Measurements from ENCODE around the gene AP3D1. TPM values are rescaled to one million over a fixed set of nuclear protein-coding genes. Genes with fewer than 3 reads are reported as not detected.

Gene AP3D1
- total RNA-seq, 1 donor from 2014 or later: 169 TPM

DNA sequence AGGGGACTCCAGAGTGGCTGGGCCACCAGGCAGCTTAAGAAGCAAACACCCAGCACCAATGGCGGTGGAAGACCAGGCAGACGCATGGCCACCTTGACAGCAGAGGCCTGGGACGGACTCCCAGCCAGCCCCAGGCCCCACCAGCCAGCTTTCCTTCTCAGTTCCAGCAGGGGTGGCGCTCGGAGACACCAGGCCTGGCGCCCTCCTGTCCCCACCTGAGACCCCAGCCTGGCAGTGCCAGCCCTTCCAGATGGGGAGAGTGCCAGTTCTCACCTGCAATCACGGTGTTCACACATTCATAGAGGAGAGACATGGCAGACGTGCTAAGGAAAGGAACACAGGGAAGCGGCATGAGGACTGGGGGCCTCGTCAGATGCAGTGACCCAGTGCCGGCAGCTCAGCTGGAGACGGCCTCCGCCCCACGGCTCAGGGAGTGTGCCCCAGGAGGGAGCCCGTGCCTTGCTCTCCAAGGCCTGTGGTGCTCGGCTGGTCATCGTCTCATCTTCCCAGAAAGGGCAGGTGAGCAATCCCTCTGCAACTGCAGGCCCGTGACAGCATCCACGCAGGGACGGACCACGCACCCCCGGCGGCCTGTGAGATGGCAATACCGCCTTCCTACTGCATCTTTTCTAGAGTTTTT lies 24.4 kb downstream of the AP3D1 start:
- Mint-ChIP-seq H3K4me1 (ENCODE audit: unreplicated experiment) (no peaks in the 10 kb centered on the region), H3K9me3 (ENCODE audit: unreplicated experiment) (no peaks in the 10 kb centered on the region), H3K27me3 (ENCODE audit: unreplicated experiment) (peaks cover 4% of the 10 kb centered on the region), H3K36me3 (ENCODE audit: low read depth, unreplicated experiment) (no peaks in the 10 kb centered on the region), H3K27ac (ENCODE audit: unreplicated experiment) (no peak overlapping the region), H3K4me3 (ENCODE audit: unreplicated experiment) (no peak overlapping the region)
- DNase-seq (ENCODE audit: low spot score): no peak
- no peak for TF ChIP-seq CTCF (IDR thresholded peaks at IDR 0.05; ENCODE audit: unreplicated experiment)

GRCh38 chr19:2123682-2124387 lies 27.5 kb downstream of the AP3D1 start:
- TF ChIP-seq CTCF (IDR thresholded peaks at IDR 0.05; ENCODE audit: unreplicated experiment): no peak
- H3K4me3 Mint-ChIP-seq (ENCODE audit: unreplicated experiment): no peak overlapping the region
- H3K36me3 Mint-ChIP-seq (ENCODE audit: low read depth, unreplicated experiment): peaks cover 9% of the 10 kb centered on the region
- no peaks in the 10 kb centered on the region for H3K4me1 Mint-ChIP-seq (ENCODE audit: unreplicated experiment)
- no peaks in the 10 kb centered on the region for H3K9me3 Mint-ChIP-seq (ENCODE audit: unreplicated experiment)
- DNase-seq (ENCODE audit: low spot score): peak; percentile 41
- no peak overlapping the region for H3K27ac Mint-ChIP-seq (ENCODE audit: unreplicated experiment)
- peaks cover 5% of the 10 kb centered on the region for H3K27me3 Mint-ChIP-seq (ENCODE audit: unreplicated experiment)

GRCh38 chr19:2122982-2123381 lies 28.4 kb downstream of the AP3D1 start:
- Mint-ChIP-seq H3K36me3 (ENCODE audit: low read depth, unreplicated experiment) (peaks cover 14% of the 10 kb centered on the region), H3K27me3 (ENCODE audit: unreplicated experiment) (peaks cover 10% of the 10 kb centered on the region), H3K4me3 (ENCODE audit: unreplicated experiment) (no peak overlapping the region), H3K27ac (ENCODE audit: unreplicated experiment) (no peak overlapping the region), H3K9me3 (ENCODE audit: unreplicated experiment) (no peaks in the 10 kb centered on the region), H3K4me1 (ENCODE audit: unreplicated experiment) (no peaks in the 10 kb centered on the region)
- TF ChIP-seq CTCF (IDR thresholded peaks at IDR 0.05; ENCODE audit: unreplicated experiment): no peak
- DNase-seq (ENCODE audit: low spot score): no peak

GRCh38 chr19:2122251-2122650 lies 29.1 kb downstream of the AP3D1 start:
- H3K4me3 Mint-ChIP-seq (ENCODE audit: unreplicated experiment): no peak overlapping the region
- H3K27me3 Mint-ChIP-seq (ENCODE audit: unreplicated experiment): peaks cover 10% of the 10 kb centered on the region
- no peaks in the 10 kb centered on the region for H3K4me1 Mint-ChIP-seq (ENCODE audit: unreplicated experiment)
- H3K27ac Mint-ChIP-seq (ENCODE audit: unreplicated experiment): no peak overlapping the region
- H3K9me3 Mint-ChIP-seq (ENCODE audit: unreplicated experiment): no peaks in the 10 kb centered on the region
- peaks cover 16% of the 10 kb centered on the region for H3K36me3 Mint-ChIP-seq (ENCODE audit: low read depth, unreplicated experiment)
- DNase-seq (ENCODE audit: low spot score): no peak
- no peak for TF ChIP-seq CTCF (IDR thresholded peaks at IDR 0.05; ENCODE audit: unreplicated experiment)

DNA sequence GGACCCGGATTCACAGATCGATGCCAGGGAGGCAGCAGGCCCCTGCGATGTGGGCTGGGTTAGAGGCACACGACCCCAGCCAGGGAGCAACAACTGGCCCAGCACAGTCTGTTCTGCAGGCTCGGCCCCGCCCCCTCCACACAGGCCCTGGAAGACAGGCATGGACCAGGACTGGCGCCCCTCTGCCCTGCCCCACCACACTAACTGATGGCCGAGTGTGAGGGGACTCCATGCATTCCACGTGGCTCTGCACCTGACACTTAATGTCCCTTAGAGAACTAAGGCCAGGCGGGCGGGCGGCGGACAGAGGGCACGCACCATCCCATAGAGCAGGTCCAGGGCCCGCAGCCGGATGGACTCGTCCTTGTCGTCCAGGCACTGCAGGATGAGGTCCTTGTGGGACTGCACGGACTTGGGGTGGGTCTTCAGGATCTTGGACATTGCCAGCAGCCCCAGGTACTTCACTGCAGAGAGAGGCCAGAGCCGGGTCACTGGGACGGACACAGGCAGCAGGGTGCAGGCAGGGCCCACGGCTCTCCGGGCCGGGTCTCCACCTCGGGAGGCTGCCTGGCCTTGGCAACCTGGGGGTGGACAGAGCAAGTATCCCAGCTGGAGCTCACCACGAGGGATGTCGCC lies 29.8 kb downstream of the AP3D1 start:
- H3K27me3 Mint-ChIP-seq (ENCODE audit: unreplicated experiment): peaks cover 10% of the 10 kb centered on the region
- TF ChIP-seq CTCF (IDR thresholded peaks at IDR 0.05; ENCODE audit: unreplicated experiment): no peak
- H3K36me3 Mint-ChIP-seq (ENCODE audit: low read depth, unreplicated experiment): peaks cover 16% of the 10 kb centered on the region
- H3K4me1 Mint-ChIP-seq (ENCODE audit: unreplicated experiment): no peaks in the 10 kb centered on the region
- DNase-seq (ENCODE audit: low spot score): no peak
- H3K4me3 Mint-ChIP-seq (ENCODE audit: unreplicated experiment): no peak overlapping the region
- H3K27ac Mint-ChIP-seq (ENCODE audit: unreplicated experiment): no peak overlapping the region
- no peaks in the 10 kb centered on the region for H3K9me3 Mint-ChIP-seq (ENCODE audit: unreplicated experiment)

Data from endothelial cell (in vitro differentiated cells).